GM21390 (cell line): Measurements from ENCODE around the gene PTGIS.
A peak's percentile ranks its signal among the peaks of the same experiment; 100 is the strongest.
"Not testable (repeated sequence)": the region's sequence is repeated elsewhere in the genome, so short reads cannot be mapped to it uniquely, and the experiment has no call there.

ENCODE experiments used
- ATAC-seq: cut with Tn5 transposase; IDR thresholded peaks from one replicate; pipeline ENCODE4 v1.9.1; 2021; ENCODE audit not compliant: unreplicated experiment

Gene PTGIS

GRCh38 chr20:49567421-49568277 lies at the start of gene PTGIS:
TSS of gene PTGIS (minus strand) at chr20:49568137. CDS start at chr20:49568116, 21 bp downstream.
- no peak for ATAC-seq

- not testable (repeated sequence) for ATAC-seq
Measured at GRCh38 chr20:49617394-49617793, 49.5 kb upstream of the PTGIS start.

GRCh38 chr20:49616154-49617007 lies 48.4 kb upstream of the PTGIS start:
- no peak for ATAC-seq

GRCh38 chr20:49615401-49616153 lies 47.6 kb upstream of the PTGIS start:
- ATAC-seq, result no peak

- not testable (repeated sequence) for ATAC-seq
Measured at GRCh38 chr20:49615051-49615400, 47.1 kb upstream of the PTGIS start.

- ATAC-seq, result no peak
Measured at GRCh38 chr20:49614338-49615050, 46.6 kb upstream of the PTGIS start.

- ATAC-seq, result no peak
Measured at GRCh38 chr20:49612127-49612738, 44.3 kb upstream of the PTGIS start.

- ATAC-seq, result not testable (repeated sequence)
Measured at GRCh38 chr20:49611539-49612126, 43.7 kb upstream of the PTGIS start.

GRCh38 chr20:49610691-49611538 lies 43.0 kb upstream of the PTGIS start:
- peak; percentile 54 for ATAC-seq

GRCh38 chr20:49608752-49609670 lies 41.1 kb upstream of the PTGIS start:
- ATAC-seq, result peak; percentile 50

- no peak for ATAC-seq
Measured at GRCh38 chr20:49607568-49607967, 39.6 kb upstream of the PTGIS start.

- ATAC-seq, result no peak
Measured at GRCh38 chr20:49603209-49603627, 35.3 kb upstream of the PTGIS start.

GRCh38 chr20:49602345-49603208 lies 34.6 kb upstream of the PTGIS start:
- no peak for ATAC-seq

- no peak for ATAC-seq
Measured at GRCh38 chr20:49601153-49601924, 33.4 kb upstream of the PTGIS start.

- no peak for ATAC-seq
Measured at GRCh38 chr20:49599746-49600113, 31.8 kb upstream of the PTGIS start.

GRCh38 chr20:49597825-49598395 lies 30.0 kb upstream of the PTGIS start:
- ATAC-seq, result no peak
